Caco-2 (cell line): ENCODE results near the gene TCF7L2. TPM values are rescaled to one million over a fixed set of nuclear protein-coding genes. Genes with fewer than 3 reads are reported as not detected.

Experiments used
- BruUV-seq: library from RNA; stranded (reverse); fragments of 400-500 nt; replicated peaks from 2 replicates; lab custom pipeline; 2021; lab: Mats Ljungman, UMichigan
- CTCF ChIA-PET: fragments of 300-600 bp; sonication (Branson Sonifier 250); formaldehyde crosslinking; loops from one replicate; lab custom pipeline; 2022; ENCODE audit warnings: antibody characterized with exemption; lab: Charles Lee
- POLR2A ChIA-PET: fragments of 300-600 bp; sonication (Branson Sonifier 250); formaldehyde crosslinking; loops from one replicate; lab custom pipeline; 2022; ENCODE audit warnings: antibody characterized with exemption; lab: Charles Lee
- DNase-seq, 2 experiments: peaks; one replicate each; pipeline versions ENCODE4 v3.0.0 to v3.0.0-alpha.2; 2020 to 2022
- H3K27me3 ChIP-seq: replicated peaks from 2 replicates; pipeline ENCODE4 v1.6.0; 2011; ENCODE audit warnings: low read length; ENCODE audit not compliant: control insufficient read depth, insufficient read depth
- H3K36me3 ChIP-seq: 2 replicates; pipeline ENCODE4 v1.5.1; 2011; ENCODE audit warnings: low read length; ENCODE audit not compliant: control insufficient read depth, insufficient read depth
- H3K4me1 ChIP-seq: fragments of 250-450 bp; sonication (Bioruptor Pico); 2 replicates; pipeline ENCODE4 v1.5.1; 2020; ENCODE audit warnings: mild to moderate bottlenecking
- H3K4me3 ChIP-seq: 2 replicates; pipeline ENCODE4 v1.5.1; 2011; ENCODE audit warnings: low read depth, mild to moderate bottlenecking, control low read depth, low read length
- H3K9me3 ChIP-seq: fragments of 250-450 bp; sonication (Bioruptor Pico); 2 replicates; pipeline ENCODE4 v1.5.1; 2020; ENCODE audit warnings: mild to moderate bottlenecking, moderate library complexity
- H3K27ac Mint-ChIP-seq: one replicate; pipeline ENCODE4 v1.8.0; 2022; ENCODE audit warnings: mixed read lengths; ENCODE audit not compliant: unreplicated experiment
- H3K27me3 Mint-ChIP-seq: one replicate; pipeline ENCODE4 v1.8.0; 2022; ENCODE audit warnings: mixed read lengths; ENCODE audit not compliant: insufficient read depth, unreplicated experiment
- H3K36me3 Mint-ChIP-seq: one replicate; pipeline ENCODE4 v1.8.0; 2022; ENCODE audit warnings: mild to moderate bottlenecking, mixed read lengths; ENCODE audit not compliant: insufficient read depth, unreplicated experiment
- H3K4me1 Mint-ChIP-seq: one replicate; pipeline ENCODE4 v1.8.0; 2022; ENCODE audit warnings: low read depth, mixed read lengths; ENCODE audit not compliant: unreplicated experiment
- H3K4me3 Mint-ChIP-seq: one replicate; pipeline ENCODE4 v1.8.0; 2022; ENCODE audit warnings: mild to moderate bottlenecking, moderate library complexity, mixed read lengths; ENCODE audit not compliant: unreplicated experiment
- H3K9me3 Mint-ChIP-seq: one replicate; pipeline ENCODE4 v1.8.0; 2022; ENCODE audit warnings: mixed read lengths; ENCODE audit not compliant: unreplicated experiment
- intact Hi-C: fragments of 100-400 bp; cut with micrococcal nuclease; formaldehyde crosslinking; loops from one replicate; pipeline ENCODE4 v1.10.0; 2022; ENCODE audit not compliant: unreplicated experiment
- total RNA-seq: library from RNA; stranded (reverse); gene quantifications from 2 replicates; pipeline ENCODE4 v1.2.3, GENCODE V29; 2022
- TF ChIP-seq, protein P1 (sequence below), 2 experiments: fragments of 200-600 bp in 1 of 2; IDR thresholded peaks; 1 replicate in 1 of 2; 2 replicates in 1 of 2; pipeline versions ENCODE4 v1.5.1 to v1.8.0; 2011 to 2022; ENCODE audit warnings: antibody characterized with exemption in 1 of 2, control low read depth in 1 of 2, inconsistent platforms in 1 of 2, low read depth in 1 of 2, low read length in 1 of 2, mild to moderate bottlenecking in 1 of 2, moderate library complexity in 1 of 2; ENCODE audit not compliant: insufficient read depth in 1 of 2, severe bottlenecking in 1 of 2, unreplicated experiment in 1 of 2

TCF7L2 gene
- total RNA-seq, 1 experiment from 2014 or later = 45.4 TPM

DNA sequence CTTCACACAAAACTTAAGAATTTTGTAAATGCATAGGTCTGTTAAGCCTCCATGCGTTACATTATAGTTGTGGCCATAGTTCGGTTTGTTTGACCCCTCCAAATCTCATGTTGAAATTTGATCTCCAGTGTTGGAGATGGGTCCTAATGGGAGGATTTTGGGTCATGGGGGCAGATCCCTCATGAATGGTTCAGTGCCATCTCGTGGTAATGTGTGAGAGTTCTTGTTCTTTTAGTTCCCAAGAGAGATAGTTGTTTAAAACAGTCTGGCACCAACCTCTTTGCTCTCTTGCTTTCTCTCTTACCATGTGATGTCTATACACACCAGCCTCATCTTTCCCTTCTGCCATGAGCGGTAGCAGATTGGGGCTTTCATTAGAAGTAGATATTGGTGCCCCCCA lies 264.3 kb downstream of the TCF7L2 start:
- Histone ChIP-seq H3K4me1 (0 out of 2 replicates have a peak, but pooled peaks cover 3% of the 10 kb centered on the region), H3K27me3 (no peaks in the 10 kb centered on the region), H3K36me3 (no peaks in the 10 kb centered on the region), H3K9me3 (peaks cover 3% of the 10 kb centered on the region; the same call in 1 of the 2 replicates), H3K4me3 (no peak overlapping the region)
- intact Hi-C loops = loop anchor here (10.0 kb wide), 1 partner anchor 650 kb away; no protein-coding TSS in a partner anchor
- CTCF ChIA-PET = no interaction called here
- no peaks in the 10 kb centered on the region for H3K36me3 Mint-ChIP-seq
- POLR2A ChIA-PET = no interaction called here
- TF ChIP-seq, protein P1, sequence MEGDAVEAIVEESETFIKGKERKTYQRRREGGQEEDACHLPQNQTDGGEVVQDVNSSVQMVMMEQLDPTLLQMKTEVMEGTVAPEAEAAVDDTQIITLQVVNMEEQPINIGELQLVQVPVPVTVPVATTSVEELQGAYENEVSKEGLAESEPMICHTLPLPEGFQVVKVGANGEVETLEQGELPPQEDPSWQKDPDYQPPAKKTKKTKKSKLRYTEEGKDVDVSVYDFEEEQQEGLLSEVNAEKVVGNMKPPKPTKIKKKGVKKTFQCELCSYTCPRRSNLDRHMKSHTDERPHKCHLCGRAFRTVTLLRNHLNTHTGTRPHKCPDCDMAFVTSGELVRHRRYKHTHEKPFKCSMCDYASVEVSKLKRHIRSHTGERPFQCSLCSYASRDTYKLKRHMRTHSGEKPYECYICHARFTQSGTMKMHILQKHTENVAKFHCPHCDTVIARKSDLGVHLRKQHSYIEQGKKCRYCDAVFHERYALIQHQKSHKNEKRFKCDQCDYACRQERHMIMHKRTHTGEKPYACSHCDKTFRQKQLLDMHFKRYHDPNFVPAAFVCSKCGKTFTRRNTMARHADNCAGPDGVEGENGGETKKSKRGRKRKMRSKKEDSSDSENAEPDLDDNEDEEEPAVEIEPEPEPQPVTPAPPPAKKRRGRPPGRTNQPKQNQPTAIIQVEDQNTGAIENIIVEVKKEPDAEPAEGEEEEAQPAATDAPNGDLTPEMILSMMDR (IDR thresholded peaks at IDR 0.05; ENCODE audit: insufficient read depth in 1 of 2, low read depth in 1 of 2, low read length in 1 of 2, severe bottlenecking in 1 of 2, unreplicated experiment in 1 of 2) = no peak
- H3K9me3 Mint-ChIP-seq = no peaks in the 10 kb centered on the region
- no peak overlapping the region for H3K27ac Mint-ChIP-seq
- peaks cover 7% of the 10 kb centered on the region for H3K4me1 Mint-ChIP-seq
- no TSS peak for BruUV-seq
- H3K4me3 Mint-ChIP-seq = no peak overlapping the region
- peaks cover 3% of the 10 kb centered on the region for H3K27me3 Mint-ChIP-seq
- DNase-seq = no peak

DNA sequence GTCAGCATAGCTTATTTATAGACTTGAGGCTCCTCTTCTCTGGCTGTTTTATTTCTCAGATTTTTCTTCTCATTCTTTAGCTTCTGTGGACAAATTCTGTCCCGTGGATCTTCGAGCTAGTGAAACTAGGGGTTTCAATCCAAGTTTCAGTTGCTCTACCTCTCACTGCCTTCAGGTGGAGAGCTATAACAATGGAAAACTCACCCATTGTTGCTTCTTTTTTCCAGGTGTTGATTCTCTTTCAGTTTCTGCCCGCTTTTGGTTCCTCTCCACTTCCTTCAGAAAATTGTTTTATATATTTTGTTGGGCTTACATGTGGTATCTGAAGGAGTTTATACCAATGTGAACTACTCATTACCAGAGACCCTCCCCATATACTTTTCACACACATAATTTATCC lies 266.1 kb downstream of the TCF7L2 start:
- no peaks in the 10 kb centered on the region for H3K36me3 ChIP-seq
- no peak overlapping the region for H3K4me3 ChIP-seq
- H3K27me3 ChIP-seq = no peaks in the 10 kb centered on the region
- H3K4me1 Mint-ChIP-seq = peaks cover 7% of the 10 kb centered on the region
- no peak overlapping the region for H3K27ac Mint-ChIP-seq
- POLR2A ChIA-PET = no interaction called here
- intact Hi-C loops = loop anchor here (1.0 to 10.0 kb wide), 4 partner anchors 169 to 651 kb away; no protein-coding TSS in a partner anchor
- BruUV-seq = no TSS peak
- CTCF ChIA-PET = interaction anchor here (0.6 to 2.8 kb wide), 11 partner anchors 13 to 1288 kb away, joined by 3 to 32 read pairs (median 4); no protein-coding TSS in a partner anchor
- no peak overlapping the region for H3K4me3 Mint-ChIP-seq
- peak in 1 of 2 experiments; percentile 31 for DNase-seq
- no peaks in the 10 kb centered on the region for H3K36me3 Mint-ChIP-seq
- H3K9me3 ChIP-seq = peaks cover 3% of the 10 kb centered on the region; the same call in 1 of the 2 replicates
- peaks cover 3% of the 10 kb centered on the region for H3K27me3 Mint-ChIP-seq
- H3K9me3 Mint-ChIP-seq = no peaks in the 10 kb centered on the region
- TF ChIP-seq, protein P1 (IDR thresholded peaks at IDR 0.05; ENCODE audit: insufficient read depth in 1 of 2, low read depth in 1 of 2, low read length in 1 of 2, severe bottlenecking in 1 of 2, unreplicated experiment in 1 of 2) = peak; percentile 41 to 42
- H3K4me1 ChIP-seq = 0 out of 2 replicates have a peak, but pooled peaks cover 3% of the 10 kb centered on the region
